ENCODE data around the gene PRSS1. TPM values are rescaled to one million over a fixed set of nuclear protein-coding genes. Genes with fewer than 3 reads are reported as not detected.

PRSS1 gene
- total and polyA plus RNA-seq, 2 donors (not counting 3 experiments of a cell fraction or from before 2014, with no cell fraction given) = not detected

DNA sequence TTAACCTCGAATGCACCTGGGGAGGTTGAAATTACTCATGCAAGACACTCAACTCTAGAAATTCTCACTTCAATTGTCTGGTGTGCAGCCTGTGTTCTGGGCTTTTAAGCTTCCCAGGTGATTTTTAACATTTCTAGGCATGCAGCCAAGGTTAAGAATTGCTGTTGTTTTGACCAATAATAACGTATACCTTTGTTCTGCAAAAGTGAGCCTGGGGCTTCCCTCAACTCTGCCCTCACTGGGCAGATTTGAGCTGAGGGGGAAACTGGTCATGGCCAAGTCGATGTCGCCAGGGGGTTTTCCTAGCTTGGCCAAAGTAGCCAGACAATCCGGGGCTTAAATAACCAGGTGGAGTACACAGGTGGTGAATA lies 22.1 kb downstream of the PRSS1 start:
- Histone ChIP-seq H3K36me3 (ENCODE audit: control insufficient read depth in 2 of 2, extremely low read depth in 1 of 2, insufficient read depth in 2 of 2, low read length in 2 of 2) (no peaks in the 10 kb centered on the region), H2AFZ (ENCODE audit: low read depth, low read length) (no peak overlapping the region), H3K9ac (replicated peaks; ENCODE audit: extremely low read depth, insufficient read depth, low read length) (no peak overlapping the region), H3K27me3 (ENCODE audit: control insufficient read depth in 2 of 2, insufficient read depth in 2 of 2, low read length in 2 of 2) (peaks cover 11 to 31% of the 10 kb centered on the region in 2 experiments), H3K4me2 (ENCODE audit: insufficient read depth, low read length) (no peak overlapping the region), H3K4me3 (replicated peaks in 1 of 3; ENCODE audit: insufficient read depth in 1 of 3, low read depth in 1 of 3, low read length in 3 of 3) (no peak overlapping the region), H3K79me2 (ENCODE audit: control insufficient read depth, insufficient read depth, low read length) (no peaks in the 10 kb centered on the region), H3K9me1 (replicated peaks; ENCODE audit: control insufficient read depth, extremely low read depth, insufficient read depth, low read length) (no peaks in the 10 kb centered on the region), H3K4me1 (ENCODE audit: control insufficient read depth, extremely low read depth, insufficient read depth, low read length) (peaks cover 8% of the 10 kb centered on the region), H3K27ac (ENCODE audit: insufficient read depth, low read depth, low read length) (no peak overlapping the region), H3K9me3 (replicated peaks; ENCODE audit: control insufficient read depth, insufficient read depth, low read length) (no peaks in the 10 kb centered on the region), H4K20me1 (replicated peaks; ENCODE audit: control insufficient read depth, extremely low read depth, insufficient read depth, low read length) (no peaks in the 10 kb centered on the region)
- DNase-seq (ENCODE audit: low read depth, low spot score) (no peak), FAIRE-seq (no peak)
- BruUV-seq (replicated peaks) = no TSS peak
- CTCF ChIA-PET = interaction anchor here (0.9 to 3.2 kb wide), 4 partner anchors 12 to 57 kb away, joined by 4 to 18 read pairs (median 6); no protein-coding TSS in a partner anchor
- intact Hi-C loops (cut with micrococcal nuclease) (no loop called here), dilution Hi-C loops (cut with MboI; ENCODE audit: extremely low pct_ligation_motif_present, low sequenced_read_pairs) (no loop called here)
- POLR2A ChIA-PET = interaction anchor here (0.8 kb wide), 1 partner anchor 58 kb away, joined by 3 read pairs; no protein-coding TSS in a partner anchor
- TF ChIP-seq POLR2A (IDR thresholded peaks at IDR 0.05; ENCODE audit: low read depth, low read length) = no peak
- TF ChIP-seq MYC (IDR thresholded peaks at IDR 0.05; ENCODE audit: low read depth, low read length) = no peak
- no peak for TF ChIP-seq FOS (IDR thresholded peaks at IDR 0.05; ENCODE audit: borderline replicate concordance, insufficient read depth, low read length)
- TF ChIP-seq, protein P1, sequence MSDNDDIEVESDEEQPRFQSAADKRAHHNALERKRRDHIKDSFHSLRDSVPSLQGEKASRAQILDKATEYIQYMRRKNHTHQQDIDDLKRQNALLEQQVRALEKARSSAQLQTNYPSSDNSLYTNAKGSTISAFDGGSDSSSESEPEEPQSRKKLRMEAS (IDR thresholded peaks at IDR 0.05; ENCODE audit: insufficient read depth, insufficient read length) = no peak
- no peak for TF ChIP-seq GATA2 (IDR thresholded peaks at IDR 0.05; ENCODE audit: insufficient read depth, insufficient read length, low read depth, low read length)
- TF ChIP-seq EZH2 (IDR thresholded peaks at IDR 0.05; ENCODE audit: borderline replicate concordance, low read depth, low read length, severe bottlenecking) = no peak
- TF ChIP-seq POLR2AphosphoS5 (IDR thresholded peaks at IDR 0.05; ENCODE audit: insufficient read depth, low read depth, low read length) = no peak

DNA sequence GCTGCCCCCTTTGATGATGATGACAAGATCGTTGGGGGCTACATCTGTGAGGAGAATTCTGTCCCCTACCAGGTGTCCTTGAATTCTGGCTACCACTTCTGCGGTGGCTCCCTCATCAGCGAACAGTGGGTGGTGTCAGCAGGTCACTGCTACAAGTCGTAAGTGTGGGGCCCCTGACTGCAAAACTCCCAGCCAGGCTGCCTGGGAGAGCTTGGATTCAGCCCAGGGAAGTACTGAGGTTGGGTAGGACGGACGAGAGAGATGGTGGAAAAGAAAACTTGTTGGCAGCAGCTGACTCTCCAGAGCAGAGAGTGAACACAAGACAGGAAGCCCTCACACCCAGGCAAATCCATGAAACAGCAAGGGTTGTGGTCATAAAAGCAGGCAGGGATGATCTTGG lies 22.8 kb downstream of the PRSS1 start:
- TF ChIP-seq EZH2 (IDR thresholded peaks at IDR 0.05; ENCODE audit: borderline replicate concordance, low read depth, low read length, severe bottlenecking) = no peak
- no peak for TF ChIP-seq POLR2A (IDR thresholded peaks at IDR 0.05; ENCODE audit: low read depth, low read length)
- TF ChIP-seq, protein P2, sequence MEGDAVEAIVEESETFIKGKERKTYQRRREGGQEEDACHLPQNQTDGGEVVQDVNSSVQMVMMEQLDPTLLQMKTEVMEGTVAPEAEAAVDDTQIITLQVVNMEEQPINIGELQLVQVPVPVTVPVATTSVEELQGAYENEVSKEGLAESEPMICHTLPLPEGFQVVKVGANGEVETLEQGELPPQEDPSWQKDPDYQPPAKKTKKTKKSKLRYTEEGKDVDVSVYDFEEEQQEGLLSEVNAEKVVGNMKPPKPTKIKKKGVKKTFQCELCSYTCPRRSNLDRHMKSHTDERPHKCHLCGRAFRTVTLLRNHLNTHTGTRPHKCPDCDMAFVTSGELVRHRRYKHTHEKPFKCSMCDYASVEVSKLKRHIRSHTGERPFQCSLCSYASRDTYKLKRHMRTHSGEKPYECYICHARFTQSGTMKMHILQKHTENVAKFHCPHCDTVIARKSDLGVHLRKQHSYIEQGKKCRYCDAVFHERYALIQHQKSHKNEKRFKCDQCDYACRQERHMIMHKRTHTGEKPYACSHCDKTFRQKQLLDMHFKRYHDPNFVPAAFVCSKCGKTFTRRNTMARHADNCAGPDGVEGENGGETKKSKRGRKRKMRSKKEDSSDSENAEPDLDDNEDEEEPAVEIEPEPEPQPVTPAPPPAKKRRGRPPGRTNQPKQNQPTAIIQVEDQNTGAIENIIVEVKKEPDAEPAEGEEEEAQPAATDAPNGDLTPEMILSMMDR (IDR thresholded peaks at IDR 0.05; ENCODE audit: extremely low read depth in 1 of 2, insufficient read depth in 1 of 2, low read depth in 1 of 2, low read length in 2 of 2) = no peak
- TF ChIP-seq, protein P1 (IDR thresholded peaks at IDR 0.05; ENCODE audit: insufficient read depth, insufficient read length) = no peak
- no peak for TF ChIP-seq FOS (IDR thresholded peaks at IDR 0.05; ENCODE audit: borderline replicate concordance, insufficient read depth, low read length)
- no peak for TF ChIP-seq MYC (IDR thresholded peaks at IDR 0.05; ENCODE audit: low read depth, low read length)
- no peak for TF ChIP-seq POLR2AphosphoS5 (IDR thresholded peaks at IDR 0.05; ENCODE audit: insufficient read depth, low read depth, low read length)
- TF ChIP-seq GATA2 (IDR thresholded peaks at IDR 0.05; ENCODE audit: insufficient read depth, insufficient read length, low read depth, low read length) = no peak
- TF ChIP-seq JUN (IDR thresholded peaks at IDR 0.05; ENCODE audit: borderline replicate concordance, insufficient read depth, insufficient read length, low read depth) = no peak
- no TSS peak for BruUV-seq (replicated peaks)
- Histone ChIP-seq H3K9ac (replicated peaks; ENCODE audit: extremely low read depth, insufficient read depth, low read length) (no peak overlapping the region), H3K27ac (ENCODE audit: insufficient read depth, low read depth, low read length) (no peak overlapping the region), H4K20me1 (replicated peaks; ENCODE audit: control insufficient read depth, extremely low read depth, insufficient read depth, low read length) (no peaks in the 10 kb centered on the region), H3K36me3 (ENCODE audit: control insufficient read depth in 2 of 2, extremely low read depth in 1 of 2, insufficient read depth in 2 of 2, low read length in 2 of 2) (no peaks in the 10 kb centered on the region), H3K4me3 (replicated peaks in 1 of 3; ENCODE audit: insufficient read depth in 1 of 3, low read depth in 1 of 3, low read length in 3 of 3) (no peak overlapping the region), H2AFZ (ENCODE audit: low read depth, low read length) (no peak overlapping the region), H3K27me3 (ENCODE audit: control insufficient read depth in 2 of 2, insufficient read depth in 2 of 2, low read length in 2 of 2) (peaks cover 11 to 29% of the 10 kb centered on the region in 2 experiments), H3K9me3 (replicated peaks; ENCODE audit: control insufficient read depth, insufficient read depth, low read length) (no peaks in the 10 kb centered on the region), H3K79me2 (ENCODE audit: control insufficient read depth, insufficient read depth, low read length) (no peaks in the 10 kb centered on the region), H3K4me1 (ENCODE audit: control insufficient read depth, extremely low read depth, insufficient read depth, low read length) (peaks cover 13% of the 10 kb centered on the region), H3K9me1 (replicated peaks; ENCODE audit: control insufficient read depth, extremely low read depth, insufficient read depth, low read length) (no peaks in the 10 kb centered on the region), H3K4me2 (ENCODE audit: insufficient read depth, low read length) (no peak overlapping the region)
- DNase-seq (ENCODE audit: low read depth, low spot score) (no peak), FAIRE-seq (no peak)
- ChIA-PET POLR2A (no interaction called here), CTCF (interaction anchor here (1.3 to 3.2 kb wide), 3 partner anchors 11 to 57 kb away, joined by 4 to 18 read pairs (median 9); no protein-coding TSS in a partner anchor)
- dilution Hi-C loops (cut with MboI; ENCODE audit: extremely low pct_ligation_motif_present, low sequenced_read_pairs) = no loop called here
- intact Hi-C loops (cut with micrococcal nuclease) = no loop called here

Data from endothelial cell of umbilical vein (primary cell).